T-helper 1 cell treated with Interleukin-12 subunit alpha and Interleukin-12 subunit beta and Interleukin-4 antibody, amounts not matched to agents 30 ng/mL and 1 ng/mL, for 36 hours (primary cell): ENCODE measurements around the gene QRFPR. TPM values are rescaled to one million over a fixed set of nuclear protein-coding genes. Genes with fewer than 3 reads are reported as not detected.
"Not testable (repeated sequence)": the region's sequence is repeated elsewhere in the genome, so short reads cannot be mapped to it uniquely, and the experiment has no call there.

Experiments used
- intact Hi-C: fragments of 100-400 bp; cut with micrococcal nuclease; formaldehyde crosslinking; loops from one replicate; pipeline ENCODE4 v1.15.1; 2024
- total RNA-seq: library from RNA; stranded (reverse); gene quantifications from 2 replicates; pipeline ENCODE4 v1.2.3, GENCODE V29; 2022

QRFPR gene
- not detected in 2 replicates for total RNA-seq

DNA sequence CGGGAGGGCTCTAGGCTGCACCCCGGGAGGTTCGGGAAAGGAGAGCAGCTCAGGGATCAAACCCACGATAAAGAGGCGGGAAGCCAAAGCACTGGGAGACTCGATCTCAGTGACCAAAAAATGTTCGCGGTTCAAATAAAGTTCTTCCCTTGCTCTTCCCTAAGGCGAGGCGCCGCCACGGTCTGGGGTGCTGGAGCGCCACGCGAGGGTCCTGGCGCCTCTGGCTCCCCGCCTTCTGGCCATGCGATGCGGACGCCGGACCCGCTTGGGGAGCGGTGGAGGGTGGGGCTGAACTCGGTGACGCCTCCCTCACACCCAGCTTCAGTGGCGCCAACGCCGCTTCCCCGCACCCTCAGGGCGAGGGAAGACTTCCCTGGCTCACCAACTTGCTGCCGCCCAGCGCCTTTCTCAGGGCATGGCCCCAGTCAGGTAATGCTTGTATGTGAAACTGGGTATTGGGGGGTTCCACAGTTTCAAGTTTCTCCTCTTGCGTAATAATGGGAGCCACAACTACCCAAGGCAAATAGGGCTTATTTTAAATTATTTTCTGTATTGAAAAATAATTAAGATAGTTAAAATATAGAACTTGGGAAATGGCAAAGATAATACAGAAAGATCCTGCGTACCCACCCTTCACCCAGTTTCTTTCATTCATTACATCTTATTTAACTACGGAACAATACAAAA is at the start of gene QRFPR:
TSS of gene QRFPR (minus strand) at position 243 of the 687 bp plus-strand sequence. CDS start 371 bp downstream, outside the sequence.
- intact Hi-C loops, result no loop called here

DNA sequence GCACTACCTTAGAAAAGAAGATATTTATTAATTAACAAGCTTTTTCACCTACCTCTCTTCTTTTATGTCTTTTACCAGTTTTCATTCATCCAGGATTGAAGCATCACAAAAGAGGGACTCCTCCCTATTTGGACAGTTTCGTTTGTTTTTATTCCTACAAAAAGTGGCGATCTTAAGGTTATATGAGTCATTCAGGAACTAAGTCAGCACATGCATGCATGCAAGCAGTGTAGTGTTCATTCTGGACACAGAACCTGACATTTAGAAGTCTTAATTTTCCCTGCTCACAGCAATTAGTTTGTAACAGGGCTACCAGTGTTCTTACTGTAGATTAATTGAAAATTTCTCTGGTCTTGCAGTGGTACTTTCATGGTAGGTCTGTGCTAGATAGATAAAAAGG is 47.9 kb upstream of the QRFPR start:
- intact Hi-C loops, result no loop called here

DNA sequence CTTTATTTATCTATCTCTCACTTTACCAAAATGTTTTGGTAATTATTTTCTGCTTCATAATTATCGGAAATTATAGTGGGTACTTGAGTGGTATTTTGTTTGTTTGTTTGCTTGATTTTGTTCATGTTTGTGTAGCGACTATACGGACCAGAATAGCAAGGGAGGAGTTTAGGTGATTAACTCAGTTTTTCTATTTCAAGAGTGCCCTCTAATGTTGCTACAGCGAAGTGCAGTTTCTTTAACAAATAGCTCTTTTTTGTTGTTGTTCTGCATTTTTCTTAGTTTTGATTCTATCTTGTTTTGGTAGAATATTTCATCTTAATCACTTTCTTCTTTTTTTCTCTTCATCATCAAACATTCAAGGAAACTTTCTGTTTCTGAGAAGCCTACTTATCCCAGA is 40.8 kb upstream of the QRFPR start:
- intact Hi-C loops, result no loop called here

DNA sequence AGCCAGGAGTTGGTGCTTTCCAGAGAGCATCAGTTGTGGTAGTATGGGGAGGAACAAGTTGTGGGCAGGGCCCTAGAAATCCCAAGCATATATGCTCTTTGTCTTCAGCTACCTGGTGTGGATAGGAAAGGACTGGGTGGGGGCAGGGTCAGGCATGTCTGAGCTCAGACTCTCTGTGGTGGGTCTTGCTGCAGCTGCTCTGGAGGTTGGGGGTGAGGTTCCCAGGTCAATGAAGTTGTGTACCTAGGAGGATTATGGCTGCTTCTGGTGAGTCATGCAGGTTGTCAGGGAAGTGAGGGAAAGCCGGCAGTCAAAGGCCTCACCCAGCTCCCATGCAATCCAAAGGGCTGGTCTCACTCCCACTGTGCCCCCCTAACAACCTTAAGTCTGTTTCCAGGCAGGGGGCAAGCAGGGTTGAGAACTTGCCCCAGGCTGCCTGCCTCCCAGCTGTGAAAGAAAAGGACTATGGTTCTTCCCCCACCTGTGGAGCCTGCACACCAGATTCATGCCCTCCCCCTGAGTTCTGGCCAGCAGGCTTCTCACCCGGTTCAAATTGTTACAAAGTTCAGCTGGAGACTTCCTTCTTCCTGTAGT is 30.4 kb upstream of the QRFPR start:
- intact Hi-C loops, result no loop called here

DNA sequence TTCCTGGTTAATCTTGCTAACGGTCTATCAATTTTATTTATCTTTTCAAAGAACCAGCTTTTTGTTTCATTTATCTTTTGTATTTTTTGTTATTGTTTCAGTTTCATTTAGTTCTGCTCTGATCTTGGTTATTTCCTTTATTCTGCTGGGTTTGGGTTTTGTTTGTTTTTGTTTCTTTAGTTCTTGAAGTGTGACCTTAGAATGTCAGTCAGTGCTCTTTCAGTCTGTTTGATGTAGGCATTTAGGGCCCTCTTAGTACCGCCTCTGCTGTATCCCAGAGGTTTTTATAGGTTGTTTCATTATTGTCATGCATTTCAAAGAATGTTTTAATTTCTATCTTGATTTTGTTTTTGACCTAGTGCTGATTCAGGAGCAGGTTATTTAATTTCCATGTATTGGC is 27.7 kb upstream of the QRFPR start:
- intact Hi-C loops, result not testable (repeated sequence)

DNA sequence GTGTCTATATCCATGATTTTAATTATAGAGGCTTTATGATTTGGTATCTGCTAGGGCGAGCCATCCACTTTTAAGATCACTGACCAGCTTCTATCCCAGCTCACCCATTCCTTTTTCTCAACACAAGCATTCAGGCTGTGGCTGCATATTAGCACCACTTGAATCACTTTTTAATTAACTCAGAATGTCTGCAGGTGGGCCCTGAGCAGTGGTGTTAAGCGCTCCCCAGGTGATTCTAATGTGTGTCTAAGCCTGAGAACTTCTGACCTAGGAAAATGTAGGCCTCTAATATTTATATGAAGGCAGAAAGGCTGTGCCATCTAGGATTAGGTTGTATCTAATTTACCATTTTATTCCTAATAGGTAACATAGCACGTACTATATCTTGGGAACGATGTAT is 19.8 kb upstream of the QRFPR start:
- intact Hi-C loops, result no loop called here

DNA sequence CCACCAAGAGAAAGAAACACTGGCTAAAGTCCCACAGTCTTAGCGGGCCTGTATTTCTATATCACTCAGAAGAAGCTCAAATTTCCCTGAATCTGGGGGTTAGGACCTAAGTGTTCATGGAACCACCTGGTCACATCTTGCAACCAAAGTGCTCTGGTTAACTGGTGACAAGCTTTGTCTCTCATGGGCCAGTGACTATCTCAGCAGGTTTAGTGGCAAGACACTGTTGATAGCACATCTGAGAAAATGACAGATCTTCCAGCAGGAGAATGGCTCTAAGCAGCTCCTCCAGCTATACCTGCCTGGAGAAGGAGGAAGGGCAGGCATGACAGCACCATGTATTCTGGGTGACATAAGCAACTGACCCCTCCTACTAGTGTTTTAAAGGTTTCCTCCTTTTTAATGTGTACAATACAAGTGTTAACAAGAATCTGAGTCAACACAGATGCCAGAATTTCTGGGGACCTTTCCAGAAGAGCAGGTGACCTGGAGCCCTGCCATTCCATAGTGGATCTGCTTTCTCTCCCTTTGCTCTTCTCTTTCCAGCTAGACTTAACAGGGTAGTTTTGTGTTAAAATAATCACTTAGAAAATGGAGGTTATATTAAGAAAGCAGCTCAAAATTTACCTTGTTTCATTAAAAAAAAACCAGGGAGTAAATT is 17.3 kb upstream of the QRFPR start:
- intact Hi-C loops, result no loop called here

DNA sequence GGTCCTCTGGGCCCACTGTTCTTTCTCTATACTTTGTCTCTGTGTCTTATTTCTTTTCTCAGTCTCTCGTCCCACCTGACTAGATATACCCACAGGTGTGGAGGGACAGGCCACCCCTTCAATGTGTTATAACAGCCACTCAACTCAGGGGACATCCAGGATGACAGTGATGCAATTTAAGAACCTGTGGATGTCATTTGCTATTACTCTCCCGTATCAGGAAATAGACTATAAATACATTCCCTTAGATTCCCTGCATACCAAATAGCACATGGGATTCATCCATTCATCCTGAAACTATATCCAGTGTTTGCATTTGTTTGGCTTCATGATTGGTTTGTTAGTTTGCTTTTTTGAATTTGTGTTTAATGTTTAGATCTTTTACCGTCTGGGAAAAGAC is 16.6 kb upstream of the QRFPR start:
- intact Hi-C loops, result no loop called here

DNA sequence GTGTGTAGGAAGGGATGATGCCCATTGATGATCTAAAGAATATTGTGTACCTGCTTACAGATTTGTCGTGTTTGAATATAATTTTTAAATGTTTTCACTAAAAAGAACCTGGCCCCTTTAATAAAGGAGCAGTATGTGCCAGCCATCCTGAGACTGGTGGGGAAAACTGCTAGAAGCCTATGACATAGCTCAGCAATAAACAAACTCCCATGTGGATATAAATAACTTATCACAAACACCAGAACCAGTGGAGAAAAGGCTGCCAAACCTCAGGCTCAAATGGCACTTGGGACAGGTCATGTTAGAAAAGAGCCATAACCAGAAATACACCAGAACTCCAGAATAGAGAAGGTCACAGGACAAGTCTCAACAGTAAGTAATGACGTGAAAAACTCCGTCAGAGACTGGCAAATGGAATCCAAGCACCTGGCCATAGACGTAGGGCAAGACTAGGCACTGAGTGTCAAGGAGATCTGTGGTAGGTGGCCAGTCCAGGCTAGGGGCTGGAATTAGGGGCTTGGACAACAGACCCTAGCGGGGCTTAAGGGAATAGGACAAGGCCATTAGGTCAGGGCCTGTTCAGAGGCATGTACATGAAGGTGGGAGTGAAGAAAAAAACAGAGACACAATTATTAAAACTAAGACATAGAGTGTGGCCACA is 11.7 kb upstream of the QRFPR start:
- intact Hi-C loops, result no loop called here

DNA sequence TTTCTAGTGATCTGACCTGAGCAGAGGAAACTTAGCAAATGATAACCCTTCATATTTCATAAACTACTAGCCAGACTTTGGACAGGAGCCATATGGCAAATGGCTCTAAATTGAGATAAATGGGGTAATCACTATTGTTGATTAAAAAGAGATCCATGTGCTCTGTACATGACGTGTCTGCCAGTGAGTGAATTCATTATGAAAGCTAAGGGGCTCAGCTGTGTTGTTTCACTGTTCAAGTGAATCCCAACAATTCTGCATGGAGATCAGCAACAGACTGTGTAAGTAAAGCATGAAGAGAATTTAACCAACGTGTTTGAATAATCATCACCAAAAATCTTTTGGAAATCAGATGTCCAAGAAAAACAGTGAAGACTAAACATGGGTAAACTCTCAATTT is 9.5 kb upstream of the QRFPR start:
- intact Hi-C loops, result no loop called here

DNA sequence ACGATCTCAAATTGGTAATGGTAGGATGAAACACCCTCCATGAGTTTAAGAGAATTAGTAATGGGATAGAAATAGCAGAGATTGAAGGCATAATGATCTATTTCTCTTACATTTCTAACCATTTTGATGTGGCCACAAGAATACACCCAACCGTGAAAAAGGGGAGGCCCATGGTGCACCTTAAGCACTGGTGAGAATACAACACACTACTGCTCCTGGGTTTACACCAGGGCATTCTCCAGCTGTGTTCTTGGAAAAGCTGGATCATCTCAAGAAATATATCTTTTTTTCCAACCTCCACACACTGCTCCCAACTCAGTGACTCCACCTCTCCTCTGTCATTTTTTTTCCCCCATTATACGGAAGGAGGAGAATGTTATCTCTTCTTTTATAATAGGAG is 1.5 kb downstream of the QRFPR start:
- intact Hi-C loops, result loop anchor here (10.0 kb wide), 1 partner anchor 1196 kb away; no protein-coding TSS in a partner anchor

DNA sequence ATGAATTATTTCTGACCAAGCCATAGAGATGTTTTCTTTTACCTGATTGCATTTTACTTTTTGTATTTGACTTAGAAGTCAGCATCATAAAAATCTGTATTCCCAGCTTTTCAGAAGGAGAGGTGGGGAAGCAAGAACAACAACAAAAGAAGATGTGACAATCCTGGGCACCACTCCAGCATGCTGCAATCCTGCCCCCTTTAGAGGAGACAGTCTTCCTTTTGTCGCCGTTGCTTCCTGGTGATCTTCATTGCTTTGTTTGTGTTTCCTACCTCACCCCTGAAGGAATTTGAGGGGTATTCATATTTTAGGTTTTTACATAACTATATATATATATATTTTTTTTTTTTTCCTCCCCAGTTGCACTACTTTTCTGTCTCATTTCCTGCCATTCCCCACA is 3.7 kb downstream of the QRFPR start:
- intact Hi-C loops, result loop anchor here (10.0 kb wide), 1 partner anchor 1198 kb away; no protein-coding TSS in a partner anchor

DNA sequence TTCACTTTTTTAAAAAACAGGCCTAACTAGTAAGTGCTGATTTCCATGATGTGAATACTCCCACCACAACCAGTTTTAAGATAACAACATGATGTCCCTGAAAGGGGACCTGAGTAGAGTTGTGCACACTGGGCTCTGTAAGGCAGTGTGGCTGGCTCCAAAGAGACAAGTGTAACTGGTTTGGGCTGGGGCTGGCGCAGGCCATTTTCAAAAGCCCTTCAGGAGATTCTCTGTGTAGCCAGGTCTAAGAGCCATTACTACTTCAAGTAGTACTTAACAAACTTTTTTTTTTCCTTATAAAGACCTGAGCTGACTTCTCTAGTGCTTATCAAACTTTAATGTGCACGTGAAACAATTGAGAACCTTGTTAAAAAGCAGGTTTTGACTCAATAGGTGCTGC is 4.3 kb downstream of the QRFPR start:
- intact Hi-C loops, result loop anchor here (10.0 kb wide), 1 partner anchor 1198 kb away; no protein-coding TSS in a partner anchor

DNA sequence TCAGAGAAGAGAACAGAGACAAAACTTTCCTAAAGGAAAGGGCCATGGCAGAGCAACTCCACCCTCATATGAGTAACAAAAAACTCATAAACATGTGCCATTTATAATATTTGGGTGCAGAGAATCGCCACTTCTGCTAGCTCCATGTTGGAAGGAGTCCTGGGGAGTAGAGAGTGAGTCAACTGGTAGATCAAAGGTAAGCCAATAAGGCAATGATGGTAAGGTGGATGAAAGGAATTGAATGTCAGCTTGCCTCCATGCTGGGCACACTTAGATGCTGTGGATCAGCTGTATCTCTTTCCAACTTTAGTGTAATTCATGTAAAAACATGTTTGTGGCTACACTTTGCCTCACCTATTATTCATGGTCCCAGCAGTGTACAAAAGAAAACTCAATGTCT is 4.7 kb downstream of the QRFPR start:
- intact Hi-C loops, result loop anchor here (10.0 kb wide), 1 partner anchor 1199 kb away; no protein-coding TSS in a partner anchor

DNA sequence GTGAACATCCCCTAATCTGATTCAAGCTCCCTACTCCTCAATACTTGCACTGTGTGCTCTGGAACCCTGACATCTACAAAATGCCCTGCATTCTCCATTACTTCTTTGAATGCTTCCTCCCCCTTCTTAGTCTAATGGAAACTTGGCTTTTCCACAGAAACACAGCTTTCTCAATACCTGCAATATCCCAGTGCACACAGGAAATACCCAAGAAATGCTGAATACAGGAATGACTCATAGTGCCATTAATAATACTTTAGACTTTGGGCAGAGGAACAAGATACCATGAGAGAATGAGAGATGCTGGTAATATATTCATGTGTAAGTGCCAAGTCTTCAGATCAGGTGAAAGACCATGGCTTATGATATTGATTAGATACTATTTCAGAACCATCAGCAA is 5.6 kb downstream of the QRFPR start:
- intact Hi-C loops, result loop anchor here (10.0 kb wide), 1 partner anchor 1200 kb away; no protein-coding TSS in a partner anchor

DNA sequence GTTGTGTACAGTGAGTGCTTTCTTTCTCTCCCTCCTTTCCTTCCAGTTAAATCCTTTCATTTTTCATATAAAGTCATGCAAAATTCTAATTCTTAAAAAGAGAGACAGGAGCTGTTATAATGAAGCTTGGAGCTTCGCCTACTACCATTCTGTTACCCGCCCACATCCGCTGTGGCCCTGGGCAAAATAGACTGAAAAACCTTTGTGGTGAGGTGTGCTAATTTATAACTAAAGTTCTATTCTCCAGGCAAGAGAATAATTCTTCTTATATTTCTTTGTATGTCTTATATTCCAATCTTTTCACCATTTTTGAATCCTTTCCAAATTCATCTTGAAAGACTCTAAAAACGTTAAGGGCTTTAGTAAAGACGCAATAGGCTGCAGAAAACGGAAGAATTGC is 7.0 kb downstream of the QRFPR start:
- intact Hi-C loops, result loop anchor here (5.0 to 10.0 kb wide), 2 partner anchors 182 to 1201 kb away; no protein-coding TSS in a partner anchor

DNA sequence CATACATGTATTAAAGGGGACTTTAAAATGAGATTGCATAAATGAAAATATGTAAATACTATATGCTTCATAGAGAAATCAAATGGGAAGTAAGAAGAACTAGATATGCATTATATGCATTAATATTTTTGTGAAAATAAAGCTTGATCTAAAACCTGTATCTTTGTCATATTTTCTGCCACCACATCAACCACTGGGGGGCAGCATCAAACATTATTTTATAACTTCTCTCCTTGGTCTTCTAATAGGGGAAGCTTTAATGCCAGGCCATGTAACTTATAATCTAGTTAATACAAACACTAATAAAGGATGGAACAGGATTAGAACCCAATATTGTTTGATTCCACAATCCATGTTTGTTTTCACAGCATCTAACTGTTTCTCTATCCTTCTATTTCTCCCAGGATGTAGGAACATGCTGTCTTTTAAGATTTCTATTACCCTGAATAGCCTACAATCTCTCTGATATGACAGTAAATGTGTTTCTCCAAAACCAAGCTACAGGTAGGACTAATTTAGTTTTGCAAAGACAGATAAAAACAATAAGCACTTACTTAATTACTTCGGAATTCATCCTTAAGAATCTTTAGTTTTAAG is 10.0 kb downstream of the QRFPR start:
- intact Hi-C loops, result loop anchor here (1.0 to 10.0 kb wide), 5 partner anchors 14 to 1204 kb away; no protein-coding TSS in a partner anchor

DNA sequence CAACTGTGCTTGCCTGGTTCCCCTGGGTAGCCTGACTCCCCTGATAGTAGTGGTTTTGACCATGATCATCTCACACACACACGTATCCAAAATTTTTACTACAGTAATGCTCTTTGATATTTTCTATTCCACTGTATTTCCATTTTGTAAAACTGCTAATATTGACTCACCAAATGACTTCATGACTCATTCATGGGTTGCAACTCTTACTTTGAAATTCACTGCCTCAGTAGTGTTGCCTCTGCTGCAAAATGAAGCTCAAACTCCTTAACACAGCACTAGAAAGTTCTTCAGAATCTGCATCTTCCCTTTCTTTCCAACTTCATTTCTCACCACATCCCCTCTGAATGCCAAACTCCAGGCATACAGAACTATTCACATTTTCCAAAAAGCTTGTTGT is 20.3 kb downstream of the QRFPR start:
- intact Hi-C loops, result loop anchor here (1.0 kb wide), 1 partner anchor 9 kb away; no protein-coding TSS in a partner anchor

DNA sequence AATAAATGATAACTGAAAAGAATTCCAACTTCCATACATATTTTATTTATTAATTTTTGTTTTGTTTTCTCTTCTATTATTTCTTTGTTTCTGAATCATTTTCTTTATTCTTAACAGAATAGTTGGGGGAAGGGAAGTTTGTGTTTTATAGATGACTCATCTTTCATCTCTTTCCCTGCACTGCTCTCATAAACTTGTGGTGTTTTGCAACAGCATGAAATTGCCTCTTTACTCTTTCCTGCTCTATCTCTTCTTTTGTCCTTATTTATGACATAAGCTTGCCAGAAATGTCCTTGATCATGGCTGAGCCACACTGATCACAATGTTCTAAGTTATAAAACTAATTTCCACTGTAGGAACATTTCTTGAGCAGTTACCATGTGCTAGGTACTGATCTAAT is 22.3 kb downstream of the QRFPR start:
- intact Hi-C loops, result no loop called here

DNA sequence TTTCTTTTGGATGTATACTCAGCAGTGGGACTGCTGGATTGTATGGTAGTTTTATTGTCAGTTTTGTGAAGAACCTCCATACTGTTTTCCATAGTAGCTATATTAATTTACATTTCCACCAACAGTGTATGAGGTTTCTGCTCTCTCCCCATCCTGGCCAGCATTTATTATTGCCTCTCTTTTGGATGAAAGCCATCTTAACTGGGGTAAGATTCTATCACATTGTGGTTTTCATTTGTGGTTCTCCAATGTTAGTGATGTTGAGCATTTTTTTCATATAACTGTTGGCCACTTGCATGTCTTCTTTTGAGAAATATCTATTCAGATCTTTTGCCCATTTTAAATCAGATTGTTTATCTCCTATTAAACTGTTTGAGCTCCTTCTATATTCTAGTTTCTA is 27.6 kb downstream of the QRFPR start:
- intact Hi-C loops, result no loop called here

DNA sequence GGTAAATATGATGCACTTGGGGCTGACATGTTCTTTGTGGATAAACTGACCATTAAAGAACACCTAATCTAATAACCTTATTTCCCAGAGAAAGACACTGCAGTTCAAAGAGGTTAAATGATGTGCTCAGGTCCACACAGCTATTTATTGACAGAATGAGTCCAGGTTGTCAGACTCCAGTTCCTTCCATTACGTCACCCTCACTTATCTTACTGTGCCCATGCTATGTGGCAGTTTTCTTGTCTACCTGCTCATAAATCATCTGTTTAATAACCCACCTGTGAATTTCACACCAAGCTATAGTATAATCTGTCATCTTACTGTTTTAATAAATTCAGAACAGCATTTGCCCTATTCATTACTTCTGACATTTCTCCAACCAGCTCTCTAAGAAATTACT is 36.7 kb downstream of the QRFPR start:
- intact Hi-C loops, result no loop called here
